ENCODE measurements around the gene LASP1.

- TF ChIP-seq CTCF (IDR thresholded peaks at IDR 0.05) (no peak), POLR2AphosphoS5 (IDR thresholded peaks at IDR 0.05) (no peak)
Observed at GRCh38 chr17:38892620-38893019, 22.8 kb downstream of the LASP1 start.

Data from transverse colon (tissue), 4 donors.